Endothelial cell of umbilical vein (primary cell): ENCODE results near the gene KRT17. TPM values are rescaled to one million over a fixed set of nuclear protein-coding genes. Genes with fewer than 3 reads are reported as not detected.

ENCODE experiments used
- BruUV-seq: library from RNA; stranded (reverse); fragments of 400-500 nt; replicated peaks from 2 replicates; lab custom pipeline; 2021; lab: Mats Ljungman, UMichigan
- CTCF ChIA-PET: fragments of 300-600, 350-600 bp; sonication (Branson Sonifier 250); formaldehyde crosslinking; loops from one replicate; lab custom pipeline; 2021; ENCODE audit warnings: antibody characterized with exemption, inconsistent platforms; lab: Charles Lee
- POLR2A ChIA-PET: fragments of 300-600, 350-600 bp; sonication (Branson Sonifier 250); formaldehyde crosslinking; loops from one replicate; lab custom pipeline; 2021; ENCODE audit warnings: antibody characterized with exemption, inconsistent platforms; lab: Charles Lee
- DNase-seq: peaks from one replicate; pipeline ENCODE4 v3.0.0-alpha.2; 2011; ENCODE audit warnings: low read depth, low spot score
- FAIRE-seq: peaks from 2 replicates; lab custom pipeline; 2011; peaks lifted over from hg19 to GRCh38; lab: Jason Lieb, UNC
- H2AFZ ChIP-seq: 2 replicates; pipeline ENCODE4 v1.6.0; 2012; ENCODE audit warnings: low read depth, low read length, control low read depth, inconsistent platforms
- H3K27ac ChIP-seq: 2 replicates; pipeline ENCODE4 v1.5.1; 2011; ENCODE audit warnings: low read depth, mild to moderate bottlenecking, control low read depth, low read length, moderate library complexity; ENCODE audit not compliant: insufficient read depth
- H3K27me3 ChIP-seq, 2 experiments: 2 replicates each; pipeline versions ENCODE4 v1.6.0 to v1.6.1; 2011; ENCODE audit warnings: low read length in 2 of 2, mixed read lengths in 1 of 2; ENCODE audit not compliant: control insufficient read depth in 2 of 2, insufficient read depth in 2 of 2
- H3K36me3 ChIP-seq, 2 experiments: 2 replicates in 1 of 2; 3 replicates in 1 of 2; pipeline ENCODE4 v1.5.1; 2011; ENCODE audit warnings: low read length in 2 of 2, mild to moderate bottlenecking in 1 of 2, moderate library complexity in 1 of 2; ENCODE audit not compliant: control insufficient read depth in 2 of 2, insufficient read depth in 2 of 2; ENCODE audit errors: extremely low read depth in 1 of 2
- H3K4me1 ChIP-seq: 3 replicates; pipeline ENCODE4 v1.5.1; 2011; ENCODE audit warnings: mild to moderate bottlenecking, low read length; ENCODE audit not compliant: control insufficient read depth, insufficient read depth; ENCODE audit errors: extremely low read depth
- H3K4me2 ChIP-seq: 2 replicates; pipeline ENCODE4 v1.6.1; 2011; ENCODE audit warnings: low read length, control low read depth, mixed read lengths; ENCODE audit not compliant: insufficient read depth
- H3K4me3 ChIP-seq, 3 experiments: fragments of 200-600 bp in 1 of 3; sonication (generic), shearing (Covaris generic) in 1 of 3; replicated peaks in 1 of 3; 2 replicates each; pipeline ENCODE4 v1.5.1; 2011 to 2016; ENCODE audit warnings: control low read depth in 3 of 3, low read length in 3 of 3, mild to moderate bottlenecking in 2 of 3, inconsistent platforms in 1 of 3, low read depth in 1 of 3, moderate library complexity in 1 of 3; ENCODE audit not compliant: insufficient read depth in 1 of 3
- H3K79me2 ChIP-seq: 2 replicates; pipeline ENCODE4 v1.6.0; 2012; ENCODE audit warnings: low read length, inconsistent platforms; ENCODE audit not compliant: control insufficient read depth, insufficient read depth
- H3K9ac ChIP-seq: replicated peaks from 2 replicates; pipeline ENCODE3; 2011; ENCODE audit warnings: low read length, control low read depth; ENCODE audit not compliant: insufficient read depth; ENCODE audit errors: extremely low read depth
- H3K9me1 ChIP-seq: replicated peaks from 3 replicates; pipeline ENCODE4 v1.6.0; 2011; ENCODE audit warnings: mild to moderate bottlenecking, low read length; ENCODE audit not compliant: control insufficient read depth, insufficient read depth; ENCODE audit errors: extremely low read depth
- H3K9me3 ChIP-seq: replicated peaks from 2 replicates; pipeline ENCODE4 v1.5.1; 2012; ENCODE audit warnings: low read length, inconsistent platforms; ENCODE audit not compliant: control insufficient read depth, insufficient read depth
- H4K20me1 ChIP-seq: replicated peaks from 2 replicates; pipeline ENCODE3; 2011; ENCODE audit warnings: mild to moderate bottlenecking, low read length; ENCODE audit not compliant: control insufficient read depth, insufficient read depth; ENCODE audit errors: extremely low read depth
- CTCF ChIP-seq, 2 donors: IDR thresholded peaks; 1 replicate in 1 of 2; 2 replicates in 1 of 2; pipeline ENCODE4 v1.5.1; 2011; ENCODE audit warnings: low read length in 2 of 2, mild to moderate bottlenecking in 2 of 2, moderate library complexity in 2 of 2, control low read depth in 1 of 2, inconsistent platforms in 1 of 2, low read depth in 1 of 2; ENCODE audit not compliant: insufficient read depth in 1 of 2; ENCODE audit errors: extremely low read depth in 1 of 2
- EZH2 ChIP-seq: IDR thresholded peaks from 2 replicates; pipeline ENCODE4 v1.6.1; 2012; ENCODE audit warnings: borderline replicate concordance, low read depth, mild to moderate bottlenecking, moderate library complexity, low read length, inconsistent platforms; ENCODE audit not compliant: severe bottlenecking
- FOS ChIP-seq: IDR thresholded peaks from 2 replicates; pipeline ENCODE4 v1.6.1; 2011; ENCODE audit warnings: mild to moderate bottlenecking, low read length, moderate library complexity, borderline replicate concordance; ENCODE audit not compliant: insufficient read depth
- GATA2 ChIP-seq: IDR thresholded peaks from 2 replicates; pipeline ENCODE4 v1.7.0; 2011; ENCODE audit warnings: low read depth, mild to moderate bottlenecking, moderate library complexity, mixed read lengths, low read length; ENCODE audit not compliant: insufficient read length, insufficient read depth
- JUN ChIP-seq: IDR thresholded peaks from 2 replicates; pipeline ENCODE4 v1.6.1; 2011; ENCODE audit warnings: borderline replicate concordance, low read depth; ENCODE audit not compliant: insufficient read length, insufficient read depth
- MAX ChIP-seq: IDR thresholded peaks from 2 replicates; pipeline ENCODE4 v1.6.1; 2011; ENCODE audit not compliant: insufficient read depth, insufficient read length
- MYC ChIP-seq: IDR thresholded peaks from one replicate; pipeline ENCODE4 v1.6.1; 2011; ENCODE audit warnings: mild to moderate bottlenecking, low read depth, low read length
- POLR2A ChIP-seq: IDR thresholded peaks from 2 replicates; pipeline ENCODE4 v1.6.1; 2012; ENCODE audit warnings: low read depth, mild to moderate bottlenecking, control low read depth, low read length
- POLR2AphosphoS5 ChIP-seq: IDR thresholded peaks from 2 replicates; pipeline ENCODE4 v1.6.1; 2012; ENCODE audit warnings: low read depth, mild to moderate bottlenecking, control low read depth, low read length, moderate library complexity; ENCODE audit not compliant: insufficient read depth
- dilution Hi-C: fragments of 300-500 bp; cut with MboI; formaldehyde crosslinking; loops from one replicate; pipeline ENCODE4 v1.15.0; 2019; ENCODE audit warnings: low sequenced_read_pairs; ENCODE audit not compliant: extremely low pct_ligation_motif_present
- intact Hi-C: fragments of 100-400 bp; cut with micrococcal nuclease; formaldehyde crosslinking; loops from one replicate; pipeline ENCODE4 v1.10.0; 2022
- polyA plus RNA-seq, 4 experiments: library from polyadenylated mRNA; depleted of rRNA in 3 of 4; stranded (reverse) in 3 of 4; unstranded in 1 of 4; fragments of >200 nt; gene quantifications; 2 replicates each; pipeline versions ENCODE4 v1.2.1 to v1.2.3, GENCODE V29; 2011 to 2012; ENCODE audit warnings: missing spikeins in 1 of 4
- total RNA-seq: library from RNA; stranded (reverse); gene quantifications from 2 replicates; pipeline ENCODE4 v1.2.3, GENCODE V29; 2021

Gene KRT17
- total and polyA plus RNA-seq, 2 donors (not counting 3 experiments of a cell fraction or from before 2014, with no cell fraction given) = 0.83 to 1.6 TPM

GRCh38 chr17:41595585-41595984 is 28.8 kb downstream of the KRT17 start:
- ChIA-PET POLR2A (no interaction called here), CTCF (interaction anchor here (1.1 kb wide), 1 partner anchor 53 kb away, joined by 7 read pairs; no protein-coding TSS in a partner anchor)
- Histone ChIP-seq H4K20me1 (no peaks in the 10 kb centered on the region), H3K27ac (no peak overlapping the region), H3K9me1 (no peaks in the 10 kb centered on the region), H3K79me2 (no peaks in the 10 kb centered on the region), H3K27me3 (peaks cover 0 to 3% of the 10 kb centered on the region in 2 experiments), H3K4me1 (no peaks in the 10 kb centered on the region), H2AFZ (no peak overlapping the region), H3K4me3 (no peak overlapping the region), H3K9me3 (no peaks in the 10 kb centered on the region), H3K36me3 (no peaks in the 10 kb centered on the region), H3K4me2 (no peak overlapping the region), H3K9ac (no peak overlapping the region)
- TF ChIP-seq POLR2A (no peak), GATA2 (no peak), CTCF (IDR thresholded peaks at IDR 0.05; ENCODE audit: extremely low read depth in 1 of 2, insufficient read depth in 1 of 2, low read depth in 1 of 2, low read length in 2 of 2) (no peak), JUN (no peak), EZH2 (no peak), MAX (no peak), POLR2AphosphoS5 (no peak), FOS (no peak), MYC (no peak)
- dilution Hi-C loops (no loop called here), intact Hi-C loops (no loop called here)
- BruUV-seq = no TSS peak
- FAIRE-seq = no peak
- no peak for DNase-seq
